ENCODE measurements around the gene OR2T29.

The OR2T29 gene

GRCh38 chr1:248596615-248597014 is 34.0 kb upstream of the OR2T29 start:
- Histone ChIP-seq H3K4me2 (no peak overlapping the region), H2AFZ (ENCODE audit: low read depth) (peak overlapping the region; percentile 34)

GRCh38 chr1:248593226-248593625 is 30.7 kb upstream of the OR2T29 start:
- no peaks in the 10 kb centered on the region for H4K20me1 ChIP-seq (ENCODE audit: insufficient read depth)
- H3K4me3 ChIP-seq (IDR thresholded peaks at IDR 0.05; ENCODE audit: insufficient read depth, low read depth, low read length), result no peak overlapping the region
- no peaks in the 10 kb centered on the region for H3K27me3 ChIP-seq (ENCODE audit: insufficient read depth, low read depth)
- H3K27ac ChIP-seq, result no peak overlapping the region
- H3K4me2 ChIP-seq, result no peak overlapping the region
- TF ChIP-seq CTCF (conservative IDR thresholded peaks at IDR 0.05; ENCODE audit: low read depth, low read length), result no peak
- no peak overlapping the region for H3K9ac ChIP-seq
- H3K4me1 ChIP-seq (ENCODE audit: low read depth, poor library complexity, severe bottlenecking), result peaks cover 10% of the 10 kb centered on the region
- H3K79me2 ChIP-seq (ENCODE audit: insufficient read depth, low read depth), result no peaks in the 10 kb centered on the region
- no peak overlapping the region for H2AFZ ChIP-seq (ENCODE audit: low read depth)
- H3K36me3 ChIP-seq (ENCODE audit: insufficient read depth), result no peaks in the 10 kb centered on the region

More at GRCh38 chr1:248596615-248597014, 34.0 kb upstream of the OR2T29 start:
- Histone ChIP-seq H3K36me3 (ENCODE audit: insufficient read depth) (no peaks in the 10 kb centered on the region), H3K79me2 (ENCODE audit: insufficient read depth, low read depth) (no peaks in the 10 kb centered on the region), H3K4me3 (IDR thresholded peaks at IDR 0.05; ENCODE audit: insufficient read depth, low read depth, low read length) (no peak overlapping the region), H3K27ac (no peak overlapping the region), H3K4me1 (ENCODE audit: low read depth, poor library complexity, severe bottlenecking) (peaks cover 10% of the 10 kb centered on the region), H3K9ac (no peak overlapping the region), H3K27me3 (ENCODE audit: insufficient read depth, low read depth) (no peaks in the 10 kb centered on the region), H4K20me1 (ENCODE audit: insufficient read depth) (no peaks in the 10 kb centered on the region)
- no peak for TF ChIP-seq CTCF (conservative IDR thresholded peaks at IDR 0.05; ENCODE audit: low read depth, low read length)

- Histone ChIP-seq H3K27me3 (ENCODE audit: insufficient read depth, low read depth) (no peaks in the 10 kb centered on the region), H3K4me3 (IDR thresholded peaks at IDR 0.05; ENCODE audit: insufficient read depth, low read depth, low read length) (no peak overlapping the region), H3K9ac (no peak overlapping the region), H3K4me2 (no peak overlapping the region), H3K36me3 (ENCODE audit: insufficient read depth) (no peaks in the 10 kb centered on the region), H4K20me1 (ENCODE audit: insufficient read depth) (no peaks in the 10 kb centered on the region), H2AFZ (ENCODE audit: low read depth) (no peak overlapping the region), H3K79me2 (ENCODE audit: insufficient read depth, low read depth) (no peaks in the 10 kb centered on the region), H3K27ac (no peak overlapping the region), H3K4me1 (ENCODE audit: low read depth, poor library complexity, severe bottlenecking) (peaks cover 10% of the 10 kb centered on the region)
- no peak for TF ChIP-seq CTCF (conservative IDR thresholded peaks at IDR 0.05; ENCODE audit: low read depth, low read length)
Measured at GRCh38 chr1:248592655-248593054, 30.1 kb upstream of the OR2T29 start.

- no peaks in the 10 kb centered on the region for H3K4me1 ChIP-seq (ENCODE audit: low read depth, poor library complexity, severe bottlenecking)
- H4K20me1 ChIP-seq (ENCODE audit: insufficient read depth), result no peaks in the 10 kb centered on the region
- H3K9ac ChIP-seq, result no peak overlapping the region
- H3K27ac ChIP-seq, result no peak overlapping the region
- no peak for TF ChIP-seq CTCF (conservative IDR thresholded peaks at IDR 0.05; ENCODE audit: low read depth, low read length)
- no peaks in the 10 kb centered on the region for H3K27me3 ChIP-seq (ENCODE audit: insufficient read depth, low read depth)
- no peak overlapping the region for H2AFZ ChIP-seq (ENCODE audit: low read depth)
- H3K36me3 ChIP-seq (ENCODE audit: insufficient read depth), result no peaks in the 10 kb centered on the region
- no peaks in the 10 kb centered on the region for H3K79me2 ChIP-seq (ENCODE audit: insufficient read depth, low read depth)
- no peak overlapping the region for H3K4me2 ChIP-seq
- H3K4me3 ChIP-seq (IDR thresholded peaks at IDR 0.05; ENCODE audit: insufficient read depth, low read depth, low read length), result no peak overlapping the region
Measured at GRCh38 chr1:248590055-248590454, 27.5 kb upstream of the OR2T29 start.
